Subcutaneous abdominal adipose tissue (tissue), 5 donors: ENCODE data around the gene AGO1.

Experiments used
- H3K27ac ChIP-seq: one replicate; pipeline ENCODE4 v1.7.0; 2013; ENCODE audit warnings: low read depth, mild to moderate bottlenecking, inconsistent platforms, low read length, moderate library complexity
- H3K27me3 ChIP-seq, 5 donors: one replicate each; pipeline ENCODE4 v1.7.0; 2013; ENCODE audit warnings: low read length in 5 of 5, inconsistent platforms in 1 of 5; ENCODE audit not compliant: control insufficient read depth in 5 of 5, insufficient read depth in 4 of 5
- H3K36me3 ChIP-seq, 5 donors: one replicate each; pipeline ENCODE4 v1.7.0; 2013; ENCODE audit warnings: low read length in 5 of 5; ENCODE audit not compliant: control insufficient read depth in 5 of 5, insufficient read depth in 5 of 5
- H3K4me1 ChIP-seq, 5 donors: one replicate each; pipeline ENCODE4 v1.7.0; 2013; ENCODE audit warnings: low read length in 5 of 5, mild to moderate bottlenecking in 3 of 5, moderate library complexity in 1 of 5; ENCODE audit not compliant: control insufficient read depth in 5 of 5, insufficient read depth in 5 of 5
- H3K4me3 ChIP-seq, 5 donors: one replicate each; pipeline ENCODE4 v1.7.0; 2013; ENCODE audit warnings: low read length in 5 of 5, low read depth in 1 of 5
- H3K9ac ChIP-seq, 5 donors: one replicate each; pipeline ENCODE4 v1.7.0; 2013; ENCODE audit warnings: low read length in 5 of 5, mild to moderate bottlenecking in 4 of 5, moderate library complexity in 3 of 5
- H3K9me3 ChIP-seq, 5 donors: one replicate each; pipeline ENCODE4 v1.7.0; 2013; ENCODE audit warnings: low read length in 5 of 5; ENCODE audit not compliant: control insufficient read depth in 5 of 5
- donor health status: healthy.
- donor health status: healthy.
- donor health status: healthy.
- donor health status: healthy.
- donor health status: healthy.

AGO1 gene

DNA sequence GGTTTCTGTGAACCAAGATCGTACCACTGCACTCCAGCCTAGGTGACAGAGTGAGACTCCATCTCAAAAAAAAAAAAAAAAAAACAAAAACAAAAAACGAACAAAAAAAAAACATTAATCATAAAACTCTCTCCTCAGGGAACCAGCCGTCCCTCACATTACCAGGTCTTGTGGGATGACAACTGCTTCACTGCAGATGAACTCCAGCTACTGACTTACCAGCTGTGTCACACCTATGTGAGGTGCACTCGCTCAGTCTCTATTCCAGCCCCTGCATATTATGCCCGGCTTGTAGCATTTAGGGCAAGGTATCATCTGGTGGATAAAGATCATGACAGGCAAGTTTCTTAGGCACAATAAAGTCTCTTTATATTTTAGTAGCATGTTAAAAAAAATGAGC lies 32.3 kb upstream of the AGO1 start:
- H3K4me3 ChIP-seq, result no peak overlapping the region
- H3K4me1 ChIP-seq, result peaks cover 0 to 16% (median 15%) of the 10 kb centered on the region in 5 donors
- H3K36me3 ChIP-seq, result peaks cover 25 to 55% (median 43%) of the 10 kb centered on the region in 5 donors
- H3K27ac ChIP-seq, result no peak overlapping the region
- no peaks in the 10 kb centered on the region for H3K9me3 ChIP-seq
- no peaks in the 10 kb centered on the region for H3K27me3 ChIP-seq
- H3K9ac ChIP-seq, result no peak overlapping the region

DNA sequence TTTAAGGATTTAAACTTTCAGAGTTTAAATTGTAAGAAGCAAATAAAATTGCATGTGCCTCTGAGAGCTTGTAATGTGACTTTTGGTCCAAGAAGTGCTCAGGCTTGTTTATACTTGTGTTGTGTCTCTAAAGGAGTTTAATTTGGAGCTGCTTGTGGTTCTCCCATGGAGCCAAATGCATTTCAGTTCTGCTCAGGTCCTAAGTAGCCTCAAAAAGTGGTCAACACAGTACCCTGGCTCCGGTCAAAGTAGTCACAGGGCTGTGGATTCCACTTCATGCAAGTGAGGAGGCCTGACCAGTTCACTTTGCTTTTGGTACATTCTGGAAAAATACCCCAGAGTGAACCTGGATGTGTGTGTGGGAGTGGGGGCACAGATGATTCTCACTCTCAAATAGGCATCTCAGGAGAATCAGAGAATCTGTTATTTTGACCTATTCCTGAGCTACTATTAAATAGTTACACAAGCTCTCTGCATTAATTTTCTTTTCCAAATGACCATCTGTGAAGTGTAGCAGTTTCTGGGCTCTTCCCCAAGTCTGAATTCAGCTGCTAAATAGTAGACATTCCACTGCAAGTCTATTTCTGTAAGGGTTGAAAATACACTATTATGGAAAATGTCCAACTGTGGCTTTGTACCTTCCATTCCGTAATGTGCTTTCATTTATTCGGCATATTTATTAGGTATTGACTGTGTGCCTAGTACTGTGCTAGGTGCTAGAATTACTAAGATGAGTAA lies 31.7 kb upstream of the AGO1 start:
- no peaks in the 10 kb centered on the region for H3K27me3 ChIP-seq
- H3K9me3 ChIP-seq, result no peaks in the 10 kb centered on the region
- peak overlapping the region in 1 of 5 donors; percentile 5 for H3K9ac ChIP-seq
- peak overlapping the region; percentile 28 for H3K27ac ChIP-seq
- H3K36me3 ChIP-seq, result peaks cover 29 to 53% (median 46%) of the 10 kb centered on the region in 5 donors
- no peak overlapping the region for H3K4me3 ChIP-seq
- H3K4me1 ChIP-seq, result peaks cover 0 to 16% (median 15%) of the 10 kb centered on the region in 5 donors

- peaks cover 0 to 16% (median 15%) of the 10 kb centered on the region in 5 donors for H3K4me1 ChIP-seq
- H3K9ac ChIP-seq, result no peak overlapping the region
- H3K27me3 ChIP-seq, result no peaks in the 10 kb centered on the region
- no peaks in the 10 kb centered on the region for H3K9me3 ChIP-seq
- no peak overlapping the region for H3K4me3 ChIP-seq
- peaks cover 32 to 48% (median 43%) of the 10 kb centered on the region in 5 donors for H3K36me3 ChIP-seq
- H3K27ac ChIP-seq, result no peak overlapping the region
These were observed 30.8 kb upstream of the AGO1 start for GRCh38 chr1:35852241-35852640.

DNA sequence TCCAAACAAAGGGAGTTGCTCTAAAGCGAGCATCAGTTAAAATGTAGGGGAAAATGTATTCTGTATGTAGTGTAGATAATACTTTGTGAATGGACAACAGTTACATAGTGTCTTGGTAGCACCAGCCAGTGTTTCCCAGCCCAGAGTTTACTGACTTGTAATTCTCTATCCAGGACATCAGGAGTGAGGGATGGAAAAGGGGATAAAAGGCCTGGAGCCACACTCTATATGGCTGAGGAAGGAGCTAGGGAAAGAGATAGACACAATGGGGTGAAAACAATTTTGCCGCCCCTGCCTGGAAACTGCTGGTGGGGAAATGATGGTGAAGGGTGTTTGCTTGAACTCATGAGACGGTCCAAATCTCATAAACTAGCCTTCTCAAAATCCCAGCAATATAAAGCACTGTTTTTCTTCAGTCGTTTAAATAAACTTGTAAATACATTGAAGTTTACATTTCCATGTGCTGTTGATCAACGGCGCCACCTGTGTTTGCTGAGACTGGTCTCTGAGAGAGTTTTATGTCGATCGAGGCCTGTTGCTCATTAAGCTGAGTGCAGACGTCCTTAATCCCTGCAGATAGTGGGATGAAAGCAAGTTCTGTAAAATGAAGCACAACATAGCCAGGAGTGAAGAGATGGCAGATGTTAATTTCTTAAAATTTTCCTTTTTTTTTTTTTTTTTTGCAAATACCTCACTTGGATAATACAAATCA lies 27.9 kb upstream of the AGO1 start:
- Histone ChIP-seq H3K36me3 (peaks cover 28 to 48% (median 39%) of the 10 kb centered on the region in 5 donors), H3K27me3 (no peaks in the 10 kb centered on the region), H3K4me3 (no peak overlapping the region), H3K27ac (no peak overlapping the region), H3K9me3 (no peaks in the 10 kb centered on the region), H3K4me1 (peaks cover 0 to 16% (median 15%) of the 10 kb centered on the region in 5 donors), H3K9ac (no peak overlapping the region)

DNA sequence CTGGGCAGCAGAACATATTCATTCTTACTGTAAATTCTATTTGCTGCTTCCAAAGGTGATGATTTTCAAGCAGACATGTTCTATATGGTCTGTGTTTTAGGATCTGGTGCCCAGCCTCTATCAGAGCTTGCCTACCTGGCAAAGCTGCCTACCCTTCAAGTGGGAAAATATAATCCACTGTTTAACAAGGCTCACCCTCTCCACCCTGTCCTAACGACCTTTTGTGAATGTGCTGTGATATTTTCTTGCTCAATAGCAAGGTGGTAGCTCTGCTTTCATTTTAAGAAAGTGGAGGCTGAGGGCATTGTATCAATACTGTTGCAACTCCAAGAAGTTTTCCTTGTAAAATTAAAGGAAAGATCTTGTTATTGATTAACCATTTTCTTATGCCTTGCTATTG lies 26.0 kb upstream of the AGO1 start:
- Histone ChIP-seq H3K27ac (no peak overlapping the region), H3K9ac (no peak overlapping the region), H3K4me3 (no peak overlapping the region), H3K9me3 (no peaks in the 10 kb centered on the region), H3K36me3 (peaks cover 23 to 36% (median 28%) of the 10 kb centered on the region in 5 donors), H3K4me1 (peaks cover 0 to 6% (median 3%) of the 10 kb centered on the region in 5 donors), H3K27me3 (no peaks in the 10 kb centered on the region)

- H3K36me3 ChIP-seq, result peaks cover 21 to 31% (median 25%) of the 10 kb centered on the region in 5 donors
- H3K27me3 ChIP-seq, result no peaks in the 10 kb centered on the region
- no peak overlapping the region for H3K27ac ChIP-seq
- H3K9me3 ChIP-seq, result no peaks in the 10 kb centered on the region
- no peak overlapping the region for H3K9ac ChIP-seq
- H3K4me1 ChIP-seq, result peaks cover 0 to 2% (median 0%) of the 10 kb centered on the region in 5 donors
- H3K4me3 ChIP-seq, result no peak overlapping the region
These were observed 25.2 kb upstream of the AGO1 start for GRCh38 chr1:35857830-35858229.

DNA sequence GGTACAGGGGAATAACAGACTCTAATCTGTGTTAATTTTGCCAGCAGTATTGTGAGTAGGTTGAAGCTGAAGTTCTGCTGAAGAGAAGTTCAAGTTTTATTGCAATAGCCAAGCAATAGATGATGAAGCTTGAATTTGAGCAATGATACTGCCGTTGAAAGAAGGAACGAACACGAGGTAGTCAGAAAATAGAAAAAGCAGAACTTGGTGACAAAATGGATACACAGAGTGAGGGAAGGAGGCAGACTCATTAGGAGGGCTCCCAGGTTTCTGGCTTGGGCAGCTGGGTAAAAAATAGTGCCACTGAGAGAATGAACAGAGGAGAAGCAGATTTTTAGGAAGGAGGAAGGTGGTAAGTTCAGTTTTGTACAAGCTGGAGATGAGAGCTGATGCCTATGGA lies 22.3 kb upstream of the AGO1 start:
- H3K9me3 ChIP-seq, result no peaks in the 10 kb centered on the region
- H3K27ac ChIP-seq, result no peak overlapping the region
- peaks cover 0 to 7% (median 2%) of the 10 kb centered on the region in 5 donors for H3K4me1 ChIP-seq
- no peaks in the 10 kb centered on the region for H3K27me3 ChIP-seq
- H3K4me3 ChIP-seq, result no peak overlapping the region
- peaks cover 2 to 7% (median 6%) of the 10 kb centered on the region in 5 donors for H3K36me3 ChIP-seq
- H3K9ac ChIP-seq, result no peak overlapping the region

DNA sequence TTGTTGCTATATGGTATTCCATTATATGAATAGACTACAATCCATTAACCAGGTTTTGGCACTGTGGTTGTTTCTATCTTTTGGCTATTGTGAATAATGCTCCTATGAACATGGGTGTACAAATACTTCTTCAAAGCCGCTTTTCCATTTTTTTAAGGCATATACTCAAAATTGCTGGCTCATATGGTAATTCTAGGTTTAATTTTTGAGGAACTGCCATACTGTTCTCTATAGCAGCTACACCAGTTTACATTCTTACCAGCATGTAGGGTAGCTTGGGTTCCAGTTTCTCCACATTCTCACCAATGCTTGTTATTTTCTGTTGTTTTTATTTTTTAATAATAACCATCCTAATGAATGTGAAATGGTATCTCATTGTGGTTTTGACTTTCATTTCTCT lies 19.9 kb upstream of the AGO1 start:
- Histone ChIP-seq H3K4me3 (no peak overlapping the region), H3K36me3 (no peaks in the 10 kb centered on the region), H3K27ac (no peak overlapping the region), H3K9ac (no peak overlapping the region), H3K27me3 (no peaks in the 10 kb centered on the region), H3K4me1 (peaks cover 0 to 7% (median 2%) of the 10 kb centered on the region in 5 donors), H3K9me3 (no peaks in the 10 kb centered on the region)

- Histone ChIP-seq H3K36me3 (no peaks in the 10 kb centered on the region), H3K9ac (no peak overlapping the region), H3K4me1 (peaks cover 0 to 7% (median 2%) of the 10 kb centered on the region in 5 donors), H3K27ac (no peak overlapping the region), H3K4me3 (no peak overlapping the region), H3K9me3 (no peaks in the 10 kb centered on the region), H3K27me3 (no peaks in the 10 kb centered on the region)
These were observed 19.0 kb upstream of the AGO1 start for GRCh38 chr1:35863881-35864625.

DNA sequence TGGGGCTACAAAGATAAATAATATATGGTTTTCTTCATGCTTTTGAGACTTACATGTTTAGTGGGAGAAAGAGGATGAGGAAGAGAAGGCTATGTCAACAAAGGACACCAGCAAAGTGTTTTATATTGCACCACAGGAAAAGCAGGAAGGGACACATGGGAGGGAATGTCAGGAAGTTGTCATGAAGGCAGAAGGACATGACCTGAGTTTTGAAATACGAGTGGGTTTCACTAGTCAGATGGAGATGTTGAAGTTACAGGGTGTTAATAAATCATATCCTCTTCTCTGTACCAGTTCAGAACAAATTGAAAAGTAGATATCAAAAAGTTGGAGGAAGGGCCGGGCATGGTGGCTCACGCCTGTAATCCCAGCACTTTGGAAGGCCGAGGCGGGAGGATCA lies 18.2 kb upstream of the AGO1 start:
- H3K4me3 ChIP-seq, result no peak overlapping the region
- H3K4me1 ChIP-seq, result peaks cover 0 to 7% (median 2%) of the 10 kb centered on the region in 5 donors
- H3K36me3 ChIP-seq, result no peaks in the 10 kb centered on the region
- H3K27ac ChIP-seq, result no peak overlapping the region
- H3K9ac ChIP-seq, result no peak overlapping the region
- no peaks in the 10 kb centered on the region for H3K27me3 ChIP-seq
- no peaks in the 10 kb centered on the region for H3K9me3 ChIP-seq
